ENCODE measurements around the gene ATXN7L2.
A peak's percentile ranks its signal among the peaks of the same experiment; 100 is the strongest.
"Not testable (repeated sequence)": the region's sequence is repeated elsewhere in the genome, so short reads cannot be mapped to it uniquely, and the experiment has no call there.

ATXN7L2 gene, protein sequence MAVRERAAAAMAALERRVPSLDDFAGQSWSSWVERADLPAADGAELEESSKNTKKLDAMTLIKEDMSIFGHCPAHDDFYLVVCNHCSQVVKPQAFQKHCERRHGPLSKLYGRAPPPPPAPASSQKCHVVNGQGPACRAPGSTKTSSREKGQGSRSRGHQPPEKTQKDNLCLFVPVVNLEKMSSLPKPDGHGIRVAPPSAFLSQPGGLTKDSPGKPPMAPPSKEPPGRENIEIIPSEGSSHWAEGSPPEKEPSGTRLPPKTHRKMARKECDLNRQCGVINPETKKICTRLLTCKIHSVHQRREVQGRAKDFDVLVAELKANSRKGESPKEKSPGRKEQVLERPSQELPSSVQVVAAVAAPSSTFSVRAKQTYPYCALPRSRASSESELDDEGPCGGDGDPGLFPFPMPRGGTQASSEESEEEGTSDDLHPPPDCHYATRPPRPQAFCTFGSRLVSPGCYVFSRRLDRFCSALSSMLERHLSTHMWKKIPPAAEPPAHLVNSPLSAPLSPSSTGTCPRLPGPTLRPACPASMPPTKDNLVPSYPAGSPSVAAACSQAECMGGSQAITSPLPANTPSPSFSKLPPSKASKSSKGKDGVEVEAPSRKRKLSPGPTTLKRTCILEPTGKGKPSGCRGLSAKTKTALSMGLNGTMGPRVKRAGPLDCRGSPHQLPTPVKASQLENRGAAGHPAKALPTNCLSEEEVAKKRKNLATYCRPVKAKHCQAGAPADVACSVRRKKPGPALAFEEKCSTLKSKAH

GRCh38 chr1:109483672-109484518, at the start of gene ATXN7L2:
Gene ATXN7L2 (plus strand): TSS chr1:109483905. CDS start chr1:109483954, 49 bp downstream.
- H3K4me1 ChIP-seq (ENCODE audit: control insufficient read depth in 1 of 2, insufficient read depth in 2 of 2, low read length in 2 of 2) = peaks cover 9 to 21% of the 10 kb centered on the region in 2 donors
- H3K27me3 ChIP-seq (ENCODE audit: low read depth, low read length) = no peaks in the 10 kb centered on the region
- H3K27ac ChIP-seq (ENCODE audit: low read length) = no peak within 1 kb of the TSS
- H3K4me3 ChIP-seq (ENCODE audit: low read depth in 1 of 2, low read length in 2 of 2) = peak within 1 kb of the TSS; percentile 85
- H3K36me3 ChIP-seq (ENCODE audit: control insufficient read depth in 1 of 2, insufficient read depth in 2 of 2, low read length in 2 of 2) = peaks cover 0 to 25% of the 10 kb centered on the region in 2 donors
- H3K9me3 ChIP-seq (ENCODE audit: control insufficient read depth in 1 of 2, low read length in 2 of 2) = no peaks in the 10 kb centered on the region

DNA sequence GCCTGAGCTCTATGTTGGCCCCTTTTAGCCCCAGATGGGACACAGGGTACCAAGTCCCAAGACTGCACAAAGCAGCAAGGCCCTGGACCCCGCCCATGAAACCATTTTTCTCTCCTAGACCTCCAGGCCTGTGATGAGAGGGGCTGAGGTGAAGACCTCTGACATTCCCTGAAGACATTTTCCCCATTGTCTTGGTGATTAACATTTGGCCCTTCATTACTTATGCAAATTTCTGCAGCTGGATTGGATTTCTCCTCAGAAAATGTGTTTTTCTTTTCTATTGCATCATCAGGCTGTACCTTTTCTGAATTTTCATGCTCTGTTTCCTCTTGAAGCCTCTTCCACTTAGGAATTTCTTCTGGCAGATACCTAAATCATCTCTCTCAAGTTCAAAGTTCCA, 49.2 kb upstream of the ATXN7L2 start:
- no peaks in the 10 kb centered on the region for H3K36me3 ChIP-seq (ENCODE audit: control insufficient read depth in 1 of 2, insufficient read depth in 2 of 2, low read length in 2 of 2)
- H3K4me3 ChIP-seq (ENCODE audit: low read depth in 1 of 2, low read length in 2 of 2) = no peak overlapping the region
- H3K27ac ChIP-seq (ENCODE audit: low read length) = no peak overlapping the region
- H3K4me1 ChIP-seq (ENCODE audit: control insufficient read depth in 1 of 2, insufficient read depth in 2 of 2, low read length in 2 of 2) = no peaks in the 10 kb centered on the region
- H3K27me3 ChIP-seq (ENCODE audit: low read depth, low read length) = no peaks in the 10 kb centered on the region
- no peaks in the 10 kb centered on the region for H3K9me3 ChIP-seq (ENCODE audit: control insufficient read depth in 1 of 2, low read length in 2 of 2)

- Histone ChIP-seq H3K36me3 (ENCODE audit: control insufficient read depth in 1 of 2, insufficient read depth in 2 of 2, low read length in 2 of 2) (no peaks in the 10 kb centered on the region), H3K27ac (ENCODE audit: low read length) (no peak overlapping the region), H3K9me3 (ENCODE audit: control insufficient read depth in 1 of 2, low read length in 2 of 2) (no peaks in the 10 kb centered on the region), H3K27me3 (ENCODE audit: low read depth, low read length) (no peaks in the 10 kb centered on the region), H3K4me3 (ENCODE audit: low read depth in 1 of 2, low read length in 2 of 2) (no peak overlapping the region), H3K4me1 (ENCODE audit: control insufficient read depth in 1 of 2, insufficient read depth in 2 of 2, low read length in 2 of 2) (no peaks in the 10 kb centered on the region)
Measured at GRCh38 chr1:109438798-109439297, 44.9 kb upstream of the ATXN7L2 start.

DNA sequence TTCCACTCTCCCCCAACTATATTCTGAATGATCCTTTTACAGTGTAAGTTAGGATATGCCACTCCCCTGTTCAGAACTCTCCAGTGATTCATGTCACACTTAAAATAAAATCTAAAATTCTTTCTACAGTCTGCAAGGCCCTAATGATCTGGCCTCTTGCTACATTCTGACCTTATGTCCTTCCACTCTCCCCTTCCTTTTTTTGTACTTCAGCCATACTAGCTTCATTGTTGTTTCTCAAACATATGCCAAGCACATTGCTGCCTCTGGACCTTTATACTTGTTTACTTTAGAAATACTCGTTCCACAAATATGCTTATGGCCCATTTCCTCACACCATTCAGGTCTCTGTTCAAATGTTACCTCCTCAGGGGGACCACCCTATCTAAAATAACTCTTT, 42.6 kb upstream of the ATXN7L2 start:
- Histone ChIP-seq H3K27ac (ENCODE audit: low read length) (no peak overlapping the region), H3K9me3 (ENCODE audit: control insufficient read depth in 1 of 2, low read length in 2 of 2) (no peaks in the 10 kb centered on the region), H3K4me3 (ENCODE audit: low read depth in 1 of 2, low read length in 2 of 2) (no peak overlapping the region), H3K27me3 (ENCODE audit: low read depth, low read length) (peaks cover 5% of the 10 kb centered on the region), H3K4me1 (ENCODE audit: control insufficient read depth in 1 of 2, insufficient read depth in 2 of 2, low read length in 2 of 2) (no peaks in the 10 kb centered on the region), H3K36me3 (ENCODE audit: control insufficient read depth in 1 of 2, insufficient read depth in 2 of 2, low read length in 2 of 2) (no peaks in the 10 kb centered on the region)

DNA sequence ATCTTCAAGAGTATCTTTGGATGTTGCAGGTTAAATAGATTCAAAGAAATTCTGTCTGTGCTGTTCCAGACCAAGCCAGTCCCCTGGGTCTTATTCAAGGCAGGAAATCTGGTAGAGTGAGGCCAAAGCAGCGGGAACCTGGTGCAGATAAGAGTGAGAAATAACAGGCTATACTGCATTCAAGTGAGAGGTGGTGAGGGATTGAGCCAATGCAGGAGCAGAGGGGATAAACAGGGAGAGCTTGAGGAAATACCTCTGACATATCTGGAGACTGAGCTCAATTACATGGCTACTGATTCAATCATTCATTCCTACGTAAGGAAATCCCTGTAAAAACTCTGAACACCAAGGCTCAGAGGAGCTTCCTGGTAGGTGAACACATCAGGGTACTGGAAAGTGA, 40.2 kb upstream of the ATXN7L2 start:
- Histone ChIP-seq H3K27ac (ENCODE audit: low read length) (no peak overlapping the region), H3K36me3 (ENCODE audit: control insufficient read depth in 1 of 2, insufficient read depth in 2 of 2, low read length in 2 of 2) (no peaks in the 10 kb centered on the region), H3K4me1 (ENCODE audit: control insufficient read depth in 1 of 2, insufficient read depth in 2 of 2, low read length in 2 of 2) (no peaks in the 10 kb centered on the region), H3K27me3 (ENCODE audit: low read depth, low read length) (peaks cover 5% of the 10 kb centered on the region), H3K9me3 (ENCODE audit: control insufficient read depth in 1 of 2, low read length in 2 of 2) (no peaks in the 10 kb centered on the region), H3K4me3 (ENCODE audit: low read depth in 1 of 2, low read length in 2 of 2) (no peak overlapping the region)

DNA sequence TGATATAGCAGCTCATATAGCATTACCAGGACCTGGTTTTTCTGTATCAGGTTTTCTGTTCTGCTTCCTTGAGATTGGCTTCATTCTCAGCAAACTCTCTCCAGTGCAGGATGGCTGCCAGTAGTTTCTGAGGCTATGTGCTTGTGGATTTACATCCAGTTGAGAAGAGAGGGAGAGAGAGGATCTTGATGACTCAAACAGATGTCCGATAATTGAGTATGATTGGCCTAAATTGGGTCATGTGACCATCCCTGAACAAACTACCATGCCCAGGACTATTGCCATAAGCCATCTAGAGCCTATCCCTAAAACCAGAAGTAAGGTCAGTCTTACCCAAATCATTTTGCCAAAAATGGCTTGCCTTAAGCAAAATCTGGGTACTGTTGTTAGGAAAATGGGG, 39.4 kb upstream of the ATXN7L2 start:
- Histone ChIP-seq H3K27me3 (ENCODE audit: low read depth, low read length) (peaks cover 5% of the 10 kb centered on the region), H3K27ac (ENCODE audit: low read length) (no peak overlapping the region), H3K4me3 (ENCODE audit: low read depth in 1 of 2, low read length in 2 of 2) (no peak overlapping the region), H3K9me3 (ENCODE audit: control insufficient read depth in 1 of 2, low read length in 2 of 2) (no peaks in the 10 kb centered on the region), H3K4me1 (ENCODE audit: control insufficient read depth in 1 of 2, insufficient read depth in 2 of 2, low read length in 2 of 2) (no peaks in the 10 kb centered on the region), H3K36me3 (ENCODE audit: control insufficient read depth in 1 of 2, insufficient read depth in 2 of 2, low read length in 2 of 2) (no peaks in the 10 kb centered on the region)

DNA sequence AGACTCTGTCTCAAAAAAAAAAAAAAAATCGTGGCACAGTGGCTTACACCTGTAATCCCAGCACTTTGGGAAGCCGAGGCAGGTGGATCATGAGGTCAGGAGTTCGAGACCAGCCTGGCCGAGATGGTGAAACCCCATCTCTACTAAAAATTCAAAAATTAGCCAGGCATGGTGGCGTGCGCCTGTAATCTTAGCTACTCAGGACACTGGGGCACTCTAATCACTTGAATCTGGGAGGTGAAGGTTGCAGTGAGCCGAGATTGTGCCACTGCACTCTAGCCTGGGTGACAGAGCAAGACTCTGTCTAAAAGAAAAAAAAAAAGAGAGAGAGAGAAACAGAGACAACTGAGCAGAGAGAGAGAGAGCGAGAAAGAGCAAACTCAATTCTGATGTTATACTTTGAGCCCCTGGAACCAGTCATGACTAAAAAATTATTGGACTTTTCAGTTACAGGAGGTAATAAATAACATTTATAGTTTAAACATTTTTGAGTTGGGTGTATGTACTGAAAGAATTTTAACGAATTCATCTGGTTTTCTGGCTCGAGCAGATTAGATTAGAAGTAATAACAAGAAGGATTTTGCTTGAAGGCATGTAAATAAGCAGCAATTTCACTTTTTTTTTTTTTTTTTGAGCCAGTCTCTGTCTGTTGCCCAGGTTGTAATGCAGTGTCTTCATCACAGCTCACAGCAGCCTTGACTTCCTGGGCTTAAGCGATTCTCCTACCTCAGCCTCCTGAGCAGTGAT, 37.6 kb upstream of the ATXN7L2 start:
- not testable (repeated sequence) for H3K36me3 ChIP-seq (ENCODE audit: control insufficient read depth in 1 of 2, insufficient read depth in 2 of 2, low read length in 2 of 2); H3K4me1 ChIP-seq (ENCODE audit: control insufficient read depth in 1 of 2, insufficient read depth in 2 of 2, low read length in 2 of 2); H3K9me3 ChIP-seq (ENCODE audit: control insufficient read depth in 1 of 2, low read length in 2 of 2); H3K27ac ChIP-seq (ENCODE audit: low read length); H3K4me3 ChIP-seq (ENCODE audit: low read depth in 1 of 2, low read length in 2 of 2); H3K27me3 ChIP-seq (ENCODE audit: low read depth, low read length)

GRCh38 chr1:109447524-109447923, 36.2 kb upstream of the ATXN7L2 start:
- H3K36me3 ChIP-seq (ENCODE audit: control insufficient read depth in 1 of 2, insufficient read depth in 2 of 2, low read length in 2 of 2) = no peaks in the 10 kb centered on the region
- H3K27me3 ChIP-seq (ENCODE audit: low read depth, low read length) = peaks cover 5% of the 10 kb centered on the region
- no peaks in the 10 kb centered on the region for H3K4me1 ChIP-seq (ENCODE audit: control insufficient read depth in 1 of 2, insufficient read depth in 2 of 2, low read length in 2 of 2)
- H3K4me3 ChIP-seq (ENCODE audit: low read depth in 1 of 2, low read length in 2 of 2) = no peak overlapping the region
- no peaks in the 10 kb centered on the region for H3K9me3 ChIP-seq (ENCODE audit: control insufficient read depth in 1 of 2, low read length in 2 of 2)
- H3K27ac ChIP-seq (ENCODE audit: low read length) = no peak overlapping the region

DNA sequence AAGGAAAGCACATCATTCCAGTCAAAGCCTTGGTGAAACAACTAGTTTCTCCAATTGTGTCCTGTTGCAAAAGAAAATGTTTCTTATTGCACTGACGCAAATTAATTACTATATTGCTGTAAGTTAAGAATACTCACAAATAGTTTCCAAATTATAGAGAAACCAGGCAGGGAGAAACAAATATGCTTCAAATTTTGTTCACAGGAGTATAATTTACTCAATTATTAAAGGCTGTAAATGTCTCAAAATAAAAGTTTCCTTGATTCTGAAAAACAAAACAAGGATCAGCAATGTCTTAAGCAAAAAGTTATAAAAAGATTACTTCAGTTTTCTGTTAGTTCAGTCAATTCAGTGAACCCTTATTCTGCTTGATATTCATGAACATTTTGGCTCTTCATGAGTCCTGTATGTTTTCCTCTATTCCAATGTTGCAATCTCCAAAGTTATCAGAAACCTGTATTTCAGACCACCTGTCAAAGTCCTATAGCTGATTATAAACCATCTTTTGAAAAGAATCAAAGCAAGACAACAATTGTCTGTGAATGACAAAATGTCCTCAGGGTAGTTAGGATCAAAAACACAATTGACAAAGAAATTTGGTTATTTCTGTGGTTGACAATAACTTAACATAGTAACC, 29.1 kb upstream of the ATXN7L2 start:
- Histone ChIP-seq H3K4me3 (ENCODE audit: low read depth in 1 of 2, low read length in 2 of 2) (no peak overlapping the region), H3K27me3 (ENCODE audit: low read depth, low read length) (no peaks in the 10 kb centered on the region), H3K36me3 (ENCODE audit: control insufficient read depth in 1 of 2, insufficient read depth in 2 of 2, low read length in 2 of 2) (no peaks in the 10 kb centered on the region)

GRCh38 chr1:109457819-109458218, 25.9 kb upstream of the ATXN7L2 start:
- Histone ChIP-seq H3K9me3 (ENCODE audit: control insufficient read depth in 1 of 2, low read length in 2 of 2) (peaks cover 0 to 2% of the 10 kb centered on the region in 2 donors), H3K4me1 (ENCODE audit: control insufficient read depth in 1 of 2, insufficient read depth in 2 of 2, low read length in 2 of 2) (no peaks in the 10 kb centered on the region), H3K36me3 (ENCODE audit: control insufficient read depth in 1 of 2, insufficient read depth in 2 of 2, low read length in 2 of 2) (no peaks in the 10 kb centered on the region), H3K4me3 (ENCODE audit: low read depth in 1 of 2, low read length in 2 of 2) (no peak overlapping the region), H3K27ac (ENCODE audit: low read length) (no peak overlapping the region), H3K27me3 (ENCODE audit: low read depth, low read length) (no peaks in the 10 kb centered on the region)

More for the DNA sequence above, 29.1 kb upstream of the ATXN7L2 start:
- Histone ChIP-seq H3K4me1 (ENCODE audit: control insufficient read depth in 1 of 2, insufficient read depth in 2 of 2, low read length in 2 of 2) (no peaks in the 10 kb centered on the region), H3K9me3 (ENCODE audit: control insufficient read depth in 1 of 2, low read length in 2 of 2) (peaks cover 0 to 2% of the 10 kb centered on the region in 2 donors), H3K27ac (ENCODE audit: low read length) (no peak overlapping the region)

All from muscle layer of duodenum (tissue), 2 donors.